ENCODE results near the gene NAALADL1. TPM values are rescaled to one million over a fixed set of nuclear protein-coding genes. Genes with fewer than 3 reads are reported as not detected.
A peak's percentile ranks its signal among the peaks of the same experiment; 100 is the strongest.

NAALADL1 gene
- total and polyA plus RNA-seq, 2 of the 4 experiments (the other 2 are of a cell fraction) = 3.8 to 5.8 TPM

- H2BK15ac ChIP-seq (ENCODE audit: low read depth, low read length) = no peak overlapping the region
- H2AFZ ChIP-seq (replicated peaks; ENCODE audit: low read length, poor library complexity) = no peak overlapping the region
- no peak overlapping the region for H3K4me3 ChIP-seq (ENCODE audit: insufficient read depth, low read depth, low read length)
- H3K36me3 ChIP-seq (ENCODE audit: control insufficient read depth, insufficient read depth, low read length) = peaks cover 35% of the 10 kb centered on the region
- ChIA-PET POLR2A (ENCODE audit: unreplicated experiment) (no interaction called here), CTCF (no interaction called here)
- no peaks in the 10 kb centered on the region; the same call in 1 of the 2 replicates for H4K20me1 ChIP-seq (ENCODE audit: insufficient read depth, low read length)
- no peak for DNase-seq
- H3K14ac ChIP-seq (replicated peaks; ENCODE audit: low read depth, low read length) = no peak overlapping the region
- H3K23ac ChIP-seq (ENCODE audit: low read depth, low read length) = no peak overlapping the region
- peaks cover 29 to 39% of the 10 kb centered on the region in 2 experiments for H3K79me1 ChIP-seq (ENCODE audit: low read depth in 1 of 2, low read length in 2 of 2)
- dilution Hi-C loops (cut with HindIII; ENCODE audit: low sequenced_read_pairs, unreplicated experiment) = no loop called here
- H3K9me3 ChIP-seq (ENCODE audit: control insufficient read depth, insufficient read depth, low read length) = no peaks in the 10 kb centered on the region
- no peak overlapping the region for H4K5ac ChIP-seq (ENCODE audit: low read depth, low read length)
- no peak overlapping the region for H2BK120ac ChIP-seq (ENCODE audit: low read depth, low read length)
- H2BK20ac ChIP-seq (ENCODE audit: low read depth, low read length) = no peak overlapping the region
- peak overlapping the region; percentile 10 for H2AK9ac ChIP-seq (replicated peaks; ENCODE audit: low read depth, low read length, poor library complexity)
- no peak overlapping the region for H3K18ac ChIP-seq (ENCODE audit: low read depth, low read length)
- no peak overlapping the region for H3K56ac ChIP-seq (ENCODE audit: extremely low read depth, insufficient read depth, low read length)
- H3K4ac ChIP-seq (ENCODE audit: low read depth, low read length) = no peak overlapping the region
- in situ Hi-C loops (cut with MboI; ENCODE audit: low sequenced_read_pairs) = no loop called here
- peaks cover 4% of the 10 kb centered on the region; the same call in 1 of the 2 replicates for H3K4me1 ChIP-seq (ENCODE audit: control insufficient read depth, insufficient read depth, low read length)
- no peak overlapping the region for H2AK5ac ChIP-seq (ENCODE audit: low read depth, low read length)
- no CpG with 5 or more reads among the region's 9 CpGs for WGBS, 2 experiments (ENCODE audit: extremely low coverage in 2 of 2, insufficient read length in 1 of 2)
- no peak overlapping the region for H3K4me2 ChIP-seq (ENCODE audit: low read depth, low read length)
- no peak overlapping the region for H3K27ac ChIP-seq (ENCODE audit: insufficient read depth, low read length)
- no TSS peak for BruUV-seq (replicated peaks)
- no peak overlapping the region for H4K91ac ChIP-seq (ENCODE audit: insufficient read depth, low read depth, low read length)
- no peak for ATAC-seq (ENCODE audit: low read depth)
- H2BK5ac ChIP-seq (ENCODE audit: low read depth, low read length, poor library complexity, severe bottlenecking) = no peak overlapping the region
- no peak overlapping the region for H3K9ac ChIP-seq (ENCODE audit: low read depth, low read length)
- no peaks in the 10 kb centered on the region for H3K27me3 ChIP-seq (ENCODE audit: control insufficient read depth, insufficient read depth, low read length)
- no peak for TF ChIP-seq MAFK (IDR thresholded peaks at IDR 0.05; ENCODE audit: low read depth, low read length)
- no peak for TF ChIP-seq CHD1 (IDR thresholded peaks at IDR 0.05; ENCODE audit: low read depth, low read length)
- no peak for TF ChIP-seq RCOR1 (IDR thresholded peaks at IDR 0.05; ENCODE audit: insufficient replicate concordance, low read length)
- TF ChIP-seq POLR2A (IDR thresholded peaks at IDR 0.05; ENCODE audit: low read depth, low read length) = no peak
- TF ChIP-seq FOS (IDR thresholded peaks at IDR 0.05; ENCODE audit: low read depth, low read length) = no peak
- no peak for TF ChIP-seq BHLHE40 (IDR thresholded peaks at IDR 0.05; ENCODE audit: low read depth, low read length)
- TF ChIP-seq, protein P1, sequence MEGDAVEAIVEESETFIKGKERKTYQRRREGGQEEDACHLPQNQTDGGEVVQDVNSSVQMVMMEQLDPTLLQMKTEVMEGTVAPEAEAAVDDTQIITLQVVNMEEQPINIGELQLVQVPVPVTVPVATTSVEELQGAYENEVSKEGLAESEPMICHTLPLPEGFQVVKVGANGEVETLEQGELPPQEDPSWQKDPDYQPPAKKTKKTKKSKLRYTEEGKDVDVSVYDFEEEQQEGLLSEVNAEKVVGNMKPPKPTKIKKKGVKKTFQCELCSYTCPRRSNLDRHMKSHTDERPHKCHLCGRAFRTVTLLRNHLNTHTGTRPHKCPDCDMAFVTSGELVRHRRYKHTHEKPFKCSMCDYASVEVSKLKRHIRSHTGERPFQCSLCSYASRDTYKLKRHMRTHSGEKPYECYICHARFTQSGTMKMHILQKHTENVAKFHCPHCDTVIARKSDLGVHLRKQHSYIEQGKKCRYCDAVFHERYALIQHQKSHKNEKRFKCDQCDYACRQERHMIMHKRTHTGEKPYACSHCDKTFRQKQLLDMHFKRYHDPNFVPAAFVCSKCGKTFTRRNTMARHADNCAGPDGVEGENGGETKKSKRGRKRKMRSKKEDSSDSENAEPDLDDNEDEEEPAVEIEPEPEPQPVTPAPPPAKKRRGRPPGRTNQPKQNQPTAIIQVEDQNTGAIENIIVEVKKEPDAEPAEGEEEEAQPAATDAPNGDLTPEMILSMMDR (conservative IDR thresholded peaks at IDR 0.05; ENCODE audit: low read depth, low read length) = no peak
- TF ChIP-seq ELK1 (IDR thresholded peaks at IDR 0.05; ENCODE audit: borderline replicate concordance, low read depth, low read length) = no peak
- no peak for TF ChIP-seq RFX5 (IDR thresholded peaks at IDR 0.05; ENCODE audit: low read depth, low read length)
- TF ChIP-seq SMC3 (IDR thresholded peaks at IDR 0.05; ENCODE audit: low read depth, low read length) = no peak
- TF ChIP-seq USF2 (IDR thresholded peaks at IDR 0.05; ENCODE audit: low read depth, low read length) = no peak
- intact Hi-C loops (cut with micrococcal nuclease) = no loop called here
- H3K9me1 ChIP-seq (ENCODE audit: insufficient read depth, low read length) = no peaks in the 10 kb centered on the region
- no peak overlapping the region for H4K8ac ChIP-seq (ENCODE audit: low read depth in 2 of 2, low read length in 2 of 2)
Observed at GRCh38 chr11:65086809-65087208, 28.5 kb upstream of the NAALADL1 start.
